Activated T-helper 2 cell treated with anti-CD3 and anti-CD28 coated beads, Interferon-gamma antibody, Interleukin-2, Interleukin-4, amounts not matched to agents 10 μg/mL and 5 μg/mL and 100 μg/mL, durations not matched to agents 14 hours and 24 hours and 36 hours (primary cell): ENCODE measurements around the gene RBM4B. TPM values are rescaled to one million over a fixed set of nuclear protein-coding genes. Genes with fewer than 3 reads are reported as not detected.

ENCODE experiments used
- DNase-seq: peaks from one replicate; pipeline ENCODE4 v3.0.0; 2021; ENCODE audit warnings: low spot score
- H3K27ac Mint-ChIP-seq: one replicate; pipeline ENCODE4 v1.8.0; 2021; ENCODE audit warnings: mixed read lengths
- H3K27me3 Mint-ChIP-seq: one replicate; pipeline ENCODE4 v1.8.0; 2021; ENCODE audit warnings: low read depth, mixed read lengths
- H3K36me3 Mint-ChIP-seq: one replicate; pipeline ENCODE4 v1.8.0; 2021; ENCODE audit warnings: low read depth, mixed read lengths
- H3K4me1 Mint-ChIP-seq: one replicate; pipeline ENCODE4 v1.8.0; 2021; ENCODE audit warnings: low read depth, mixed read lengths
- H3K4me3 Mint-ChIP-seq: one replicate; pipeline ENCODE4 v1.8.0; 2021; ENCODE audit warnings: low read depth, mild to moderate bottlenecking, moderate library complexity, mixed read lengths
- H3K9me3 Mint-ChIP-seq: one replicate; pipeline ENCODE4 v1.8.0; 2021; ENCODE audit warnings: mixed read lengths
- intact Hi-C: fragments of 100-400 bp; cut with micrococcal nuclease; formaldehyde crosslinking; loops from one replicate; pipeline ENCODE4 v1.15.1; 2023
- total RNA-seq: library from RNA; stranded (reverse); gene quantifications from 2 replicates; pipeline ENCODE4 v1.2.3, GENCODE V29; 2022

The RBM4B gene
- total RNA-seq, 1 donor from 2014 or later = 16.5 TPM

DNA sequence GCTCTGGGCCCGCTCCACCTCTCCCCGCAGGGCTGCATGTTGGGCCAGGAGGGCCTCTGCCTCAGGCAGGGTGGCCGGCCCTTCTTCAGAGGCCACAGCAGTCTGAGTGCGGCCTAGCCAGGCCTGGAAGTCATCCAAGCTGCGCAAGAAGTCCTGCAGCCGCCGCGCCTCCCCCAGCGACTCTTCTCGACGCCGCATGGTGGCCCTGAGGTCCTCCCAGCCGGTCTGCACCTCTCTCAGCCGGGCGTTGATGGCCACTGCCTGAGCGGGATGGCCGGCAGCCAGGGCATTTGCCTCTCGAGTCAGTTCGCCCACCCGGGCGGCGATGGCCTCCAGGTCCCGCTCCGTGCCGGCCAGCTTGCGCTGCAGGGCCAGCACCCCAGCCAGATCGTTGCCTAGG is 23.1 kb upstream of the RBM4B start:
- no peaks in the 10 kb centered on the region for H3K9me3 Mint-ChIP-seq
- peaks cover 7% of the 10 kb centered on the region for H3K4me1 Mint-ChIP-seq
- H3K4me3 Mint-ChIP-seq = no peak overlapping the region
- intact Hi-C loops = no loop called here
- no peaks in the 10 kb centered on the region for H3K36me3 Mint-ChIP-seq
- H3K27ac Mint-ChIP-seq = no peak overlapping the region
- no peaks in the 10 kb centered on the region for H3K27me3 Mint-ChIP-seq
- no peak for DNase-seq

DNA sequence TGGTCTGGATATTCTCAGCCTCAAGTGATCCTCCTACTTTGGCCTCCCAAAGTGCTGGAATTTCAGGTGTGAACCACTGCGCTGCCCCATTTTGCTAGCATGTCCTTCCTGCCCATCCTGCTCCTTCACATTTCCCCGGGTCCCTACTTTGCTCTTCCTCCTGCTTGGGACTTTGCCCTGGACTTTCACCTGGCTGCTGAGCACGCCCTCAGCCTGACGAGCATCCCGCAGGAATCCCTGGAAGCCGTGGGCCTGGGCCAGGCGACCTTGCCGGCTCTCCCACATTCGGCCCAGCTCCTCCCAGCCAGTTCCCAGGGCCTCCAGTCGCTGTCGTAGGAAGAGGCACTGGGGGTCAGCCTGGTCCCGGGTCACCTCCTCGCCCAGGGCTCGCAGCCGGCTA is 22.6 kb upstream of the RBM4B start:
- peaks cover 7% of the 10 kb centered on the region for H3K4me1 Mint-ChIP-seq
- no peak overlapping the region for H3K27ac Mint-ChIP-seq
- H3K4me3 Mint-ChIP-seq = no peak overlapping the region
- no peaks in the 10 kb centered on the region for H3K27me3 Mint-ChIP-seq
- no peak for DNase-seq
- H3K9me3 Mint-ChIP-seq = no peaks in the 10 kb centered on the region
- intact Hi-C loops = no loop called here
- H3K36me3 Mint-ChIP-seq = no peaks in the 10 kb centered on the region

DNA sequence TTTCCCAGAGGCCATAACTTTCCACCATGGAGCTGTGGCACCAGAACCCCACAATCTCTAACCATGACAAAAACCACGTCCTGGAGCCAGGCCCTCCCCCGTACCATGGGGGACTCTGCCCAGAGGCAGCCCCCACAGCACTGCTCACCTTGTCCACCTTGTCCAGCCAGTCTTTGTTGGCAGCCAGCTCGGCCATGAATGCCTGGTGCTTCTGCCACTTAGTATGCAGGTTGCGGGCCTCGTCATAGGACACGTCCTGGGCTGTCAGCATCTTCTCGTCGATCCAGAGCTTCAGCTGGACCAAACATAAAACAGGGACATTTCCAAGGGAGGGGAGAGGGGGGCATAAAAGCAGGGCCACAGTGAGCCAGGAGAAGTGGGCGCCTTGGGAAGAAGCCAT is 20.8 kb upstream of the RBM4B start:
- H3K9me3 Mint-ChIP-seq = no peaks in the 10 kb centered on the region
- intact Hi-C loops = no loop called here
- DNase-seq = no peak
- H3K4me1 Mint-ChIP-seq = peaks cover 7% of the 10 kb centered on the region
- H3K36me3 Mint-ChIP-seq = no peaks in the 10 kb centered on the region
- H3K27ac Mint-ChIP-seq = no peak overlapping the region
- H3K27me3 Mint-ChIP-seq = no peaks in the 10 kb centered on the region
- no peak overlapping the region for H3K4me3 Mint-ChIP-seq

DNA sequence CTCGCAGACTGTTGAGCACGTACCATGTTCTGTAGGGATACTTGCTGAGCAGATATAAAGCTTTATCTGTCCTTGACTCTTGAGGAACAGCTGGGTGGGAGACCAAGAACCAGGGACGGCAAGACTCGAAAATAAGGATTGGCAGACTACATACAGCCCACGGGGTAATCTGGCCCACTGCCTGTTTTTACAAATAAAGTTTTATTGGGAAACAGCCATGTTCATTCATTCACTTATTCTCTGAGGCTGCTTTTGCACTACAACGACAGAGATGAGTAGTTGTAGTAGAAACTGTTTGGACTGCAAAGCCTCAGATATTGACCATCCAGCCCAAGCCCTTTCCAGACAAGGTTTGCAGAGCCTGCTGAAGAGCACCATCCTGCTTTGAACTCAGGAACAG is 20.3 kb upstream of the RBM4B start:
- H3K4me1 Mint-ChIP-seq = peaks cover 7% of the 10 kb centered on the region
- no peak overlapping the region for H3K4me3 Mint-ChIP-seq
- H3K36me3 Mint-ChIP-seq = no peaks in the 10 kb centered on the region
- no peak overlapping the region for H3K27ac Mint-ChIP-seq
- H3K27me3 Mint-ChIP-seq = no peaks in the 10 kb centered on the region
- intact Hi-C loops = no loop called here
- DNase-seq = no peak
- H3K9me3 Mint-ChIP-seq = no peaks in the 10 kb centered on the region

DNA sequence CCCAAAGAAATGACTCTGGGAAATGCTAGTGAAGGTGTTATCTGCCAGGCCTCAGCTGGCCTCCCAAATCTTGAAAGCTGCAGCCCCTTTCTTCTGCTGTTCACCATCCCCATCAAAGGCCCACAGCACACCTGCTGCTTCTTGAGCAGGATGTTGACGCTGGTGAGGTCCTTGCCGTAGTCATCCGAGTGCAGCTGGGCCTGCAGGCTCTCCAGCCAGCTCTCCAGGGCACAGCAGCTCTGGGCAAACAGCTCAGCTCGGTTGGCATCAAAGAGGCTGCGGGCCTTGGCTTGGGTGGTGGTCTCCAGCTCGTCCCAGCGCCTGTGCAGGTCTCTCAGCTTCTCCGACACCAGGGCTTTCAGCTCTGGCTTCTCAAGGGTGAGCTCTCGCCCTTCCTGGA is 18.5 kb upstream of the RBM4B start:
- Mint-ChIP-seq H3K27ac (no peak overlapping the region), H3K36me3 (no peaks in the 10 kb centered on the region), H3K4me3 (no peak overlapping the region), H3K4me1 (no peaks in the 10 kb centered on the region), H3K27me3 (no peaks in the 10 kb centered on the region), H3K9me3 (no peaks in the 10 kb centered on the region)
- intact Hi-C loops = no loop called here
- DNase-seq = no peak

DNA sequence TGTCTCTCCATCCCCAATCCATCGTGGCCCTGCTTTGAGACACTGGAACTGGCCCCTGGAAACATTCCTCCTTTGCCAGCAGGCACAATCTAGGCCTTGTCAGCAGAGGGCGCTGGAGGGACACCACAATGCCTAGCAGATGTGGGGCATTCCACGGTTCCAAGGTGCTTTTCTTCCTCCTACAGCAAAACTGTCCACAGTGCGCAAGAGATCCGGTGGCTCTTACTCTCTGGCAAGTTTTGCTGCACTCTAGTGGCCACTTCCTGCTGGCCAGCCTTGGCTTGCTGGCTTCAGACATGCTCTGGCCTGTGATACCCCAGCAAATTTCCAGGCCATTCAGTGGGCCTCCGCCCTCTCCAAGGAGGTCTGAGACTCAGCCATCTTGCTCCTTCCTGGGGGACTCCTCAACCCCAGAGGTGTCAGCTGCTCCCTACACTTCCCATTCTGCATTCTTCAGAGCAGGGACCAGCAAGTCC is 17.1 kb upstream of the RBM4B start:
- DNase-seq = peak; percentile 69
- intact Hi-C loops = loop anchor here (1.0 to 2.0 kb wide), 2 partner anchors 140 to 188 kb away; no protein-coding TSS in a partner anchor
- Mint-ChIP-seq H3K27ac (no peak overlapping the region), H3K9me3 (no peaks in the 10 kb centered on the region), H3K4me1 (no peaks in the 10 kb centered on the region), H3K4me3 (no peak overlapping the region), H3K36me3 (no peaks in the 10 kb centered on the region), H3K27me3 (no peaks in the 10 kb centered on the region)

DNA sequence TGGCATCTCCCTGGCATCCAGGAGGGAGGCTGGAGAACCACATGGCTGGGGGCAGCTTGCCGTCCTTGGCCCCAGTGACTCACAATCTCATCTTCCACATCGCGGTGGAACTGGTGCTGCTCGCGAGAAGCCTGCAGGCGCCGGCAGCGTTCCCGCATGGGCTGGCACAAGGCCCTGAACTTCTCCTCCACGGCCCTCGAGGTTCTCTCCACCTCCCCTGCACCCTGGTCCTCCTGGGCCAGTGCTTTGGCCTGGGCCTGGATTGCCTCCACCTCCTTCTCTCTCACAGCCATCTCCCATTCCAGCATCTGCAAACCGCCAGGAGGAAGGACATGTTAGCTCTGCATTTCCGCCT is 16.3 kb upstream of the RBM4B start:
- no peak overlapping the region for H3K4me3 Mint-ChIP-seq
- no peak overlapping the region for H3K27ac Mint-ChIP-seq
- intact Hi-C loops = loop anchor here (1.0 to 2.0 kb wide), 2 partner anchors 140 to 189 kb away; no protein-coding TSS in a partner anchor
- H3K27me3 Mint-ChIP-seq = no peaks in the 10 kb centered on the region
- no peaks in the 10 kb centered on the region for H3K9me3 Mint-ChIP-seq
- H3K36me3 Mint-ChIP-seq = no peaks in the 10 kb centered on the region
- H3K4me1 Mint-ChIP-seq = no peaks in the 10 kb centered on the region
- no peak for DNase-seq

DNA sequence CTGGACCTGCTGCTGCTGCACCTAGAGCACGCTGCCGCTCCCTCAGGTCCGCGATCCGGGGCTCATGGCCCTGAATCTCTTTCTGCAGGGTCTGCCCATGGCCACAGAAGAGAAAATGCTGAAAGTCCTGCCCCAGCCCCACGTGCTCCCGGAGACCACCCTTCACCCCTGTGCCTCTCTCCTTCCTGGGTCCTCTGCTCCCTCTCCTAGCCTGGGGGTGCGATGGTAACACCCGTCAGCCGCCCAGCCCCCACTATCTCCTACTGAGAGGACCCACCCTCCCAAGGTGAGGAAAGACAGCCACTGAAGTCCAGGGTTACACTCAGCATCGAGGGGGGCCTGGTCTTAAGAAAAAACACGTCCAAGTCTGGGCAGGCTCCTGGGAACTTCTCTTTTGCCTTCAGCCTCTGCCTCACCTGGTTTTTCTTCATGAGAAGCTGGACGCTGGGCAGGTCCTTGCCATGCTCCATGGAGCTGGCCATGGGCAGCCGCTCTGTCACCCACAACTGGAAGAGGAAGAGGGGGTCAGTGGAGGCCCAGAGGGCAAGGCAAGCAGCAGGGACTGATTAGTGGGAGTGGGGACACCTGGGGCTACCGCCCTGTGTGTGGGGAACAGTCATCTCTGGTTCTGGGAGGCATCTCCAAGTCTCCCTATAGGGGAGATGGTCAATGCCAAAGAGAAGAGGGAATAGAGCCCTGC is 15.8 kb upstream of the RBM4B start:
- intact Hi-C loops = loop anchor here (1.0 to 2.0 kb wide), 2 partner anchors 141 to 189 kb away; no protein-coding TSS in a partner anchor
- H3K36me3 Mint-ChIP-seq = no peaks in the 10 kb centered on the region
- H3K9me3 Mint-ChIP-seq = no peaks in the 10 kb centered on the region
- H3K27me3 Mint-ChIP-seq = no peaks in the 10 kb centered on the region
- no peaks in the 10 kb centered on the region for H3K4me1 Mint-ChIP-seq
- H3K27ac Mint-ChIP-seq = no peak overlapping the region
- H3K4me3 Mint-ChIP-seq = no peak overlapping the region
- no peak for DNase-seq

DNA sequence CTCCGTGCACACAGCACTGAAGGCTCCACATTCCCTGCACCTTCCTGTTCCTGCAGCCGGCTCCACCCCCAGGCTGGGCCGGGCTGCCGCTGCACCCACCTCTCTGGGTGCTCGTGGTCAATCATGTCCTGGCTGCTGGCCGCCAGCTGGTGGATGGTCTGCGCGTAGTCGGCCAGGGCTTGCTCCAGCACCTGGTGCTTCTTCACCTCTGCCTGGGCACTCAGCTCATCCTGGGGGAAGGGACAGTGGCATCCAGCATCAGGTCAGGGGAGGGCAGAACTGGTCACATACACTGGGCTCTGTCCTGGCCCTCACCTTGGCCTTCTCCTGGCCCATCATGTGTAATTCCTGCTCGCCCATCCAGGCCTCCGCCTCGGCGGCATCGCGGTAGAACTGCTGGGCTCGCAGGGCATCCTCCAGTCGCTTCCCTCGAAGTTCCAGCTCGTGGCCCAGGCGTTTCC is 15.2 kb upstream of the RBM4B start:
- no peak overlapping the region for H3K27ac Mint-ChIP-seq
- no peaks in the 10 kb centered on the region for H3K9me3 Mint-ChIP-seq
- no peaks in the 10 kb centered on the region for H3K4me1 Mint-ChIP-seq
- intact Hi-C loops = no loop called here
- H3K4me3 Mint-ChIP-seq = no peak overlapping the region
- no peaks in the 10 kb centered on the region for H3K27me3 Mint-ChIP-seq
- H3K36me3 Mint-ChIP-seq = no peaks in the 10 kb centered on the region
- DNase-seq = no peak

DNA sequence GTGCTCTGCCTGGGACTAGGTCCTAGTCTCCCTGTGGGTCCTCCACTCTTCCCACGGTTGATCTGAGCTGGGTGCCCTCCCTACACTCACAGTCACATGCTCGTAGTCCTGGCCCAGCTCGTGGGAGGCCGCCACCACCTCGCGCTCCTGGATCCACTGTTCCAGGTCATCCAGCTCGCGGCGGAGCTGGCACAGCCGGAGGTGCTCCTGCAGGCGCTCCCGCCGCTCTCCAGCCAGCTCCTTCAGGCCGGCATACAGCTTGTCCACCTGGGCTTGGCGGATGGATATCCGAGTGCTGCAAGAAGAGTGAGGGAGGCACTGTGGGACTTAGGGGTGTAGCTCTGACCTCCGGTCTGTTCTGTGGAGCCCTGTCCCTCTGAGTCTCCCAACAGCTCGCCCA is 14.8 kb upstream of the RBM4B start:
- intact Hi-C loops = no loop called here
- no peak overlapping the region for H3K4me3 Mint-ChIP-seq
- no peak overlapping the region for H3K27ac Mint-ChIP-seq
- H3K9me3 Mint-ChIP-seq = no peaks in the 10 kb centered on the region
- DNase-seq = no peak
- H3K27me3 Mint-ChIP-seq = no peaks in the 10 kb centered on the region
- H3K4me1 Mint-ChIP-seq = no peaks in the 10 kb centered on the region
- H3K36me3 Mint-ChIP-seq = no peaks in the 10 kb centered on the region

DNA sequence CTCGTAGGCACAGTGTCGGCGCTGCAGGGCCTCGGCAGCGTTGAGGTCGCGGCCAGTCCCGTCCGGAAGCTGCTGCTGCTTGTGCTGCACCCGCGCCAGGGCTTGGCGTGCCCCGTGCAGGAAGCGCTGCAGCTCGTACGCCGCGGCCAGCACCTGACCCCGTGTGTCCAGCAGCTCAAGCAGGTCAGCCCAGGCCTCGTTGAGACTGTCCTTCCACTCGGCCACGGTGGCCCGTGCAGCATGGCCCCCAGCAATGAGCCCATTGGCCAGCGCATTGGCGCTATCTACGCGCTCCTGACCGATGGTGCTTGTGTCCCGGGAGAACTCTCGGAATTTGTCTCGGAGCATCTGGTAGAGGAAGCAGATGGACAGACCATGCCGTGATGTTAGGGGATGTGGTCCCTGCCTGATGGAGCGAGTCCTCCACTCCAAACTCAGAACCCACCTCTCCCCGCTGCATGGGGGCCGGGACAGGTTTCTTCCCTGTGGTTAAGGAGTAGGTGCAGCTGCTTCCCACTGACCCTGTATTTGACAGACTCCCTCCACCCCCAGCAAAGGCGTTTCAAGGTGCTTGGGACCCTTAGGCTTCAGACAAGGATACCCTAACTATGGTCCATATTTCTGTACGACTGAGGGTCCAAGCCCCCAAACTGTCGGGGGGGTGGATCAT is 13.8 kb upstream of the RBM4B start:
- H3K4me3 Mint-ChIP-seq = no peak overlapping the region
- no peaks in the 10 kb centered on the region for H3K36me3 Mint-ChIP-seq
- no peaks in the 10 kb centered on the region for H3K4me1 Mint-ChIP-seq
- intact Hi-C loops = no loop called here
- no peaks in the 10 kb centered on the region for H3K27me3 Mint-ChIP-seq
- no peak overlapping the region for H3K27ac Mint-ChIP-seq
- DNase-seq = no peak
- no peaks in the 10 kb centered on the region for H3K9me3 Mint-ChIP-seq

DNA sequence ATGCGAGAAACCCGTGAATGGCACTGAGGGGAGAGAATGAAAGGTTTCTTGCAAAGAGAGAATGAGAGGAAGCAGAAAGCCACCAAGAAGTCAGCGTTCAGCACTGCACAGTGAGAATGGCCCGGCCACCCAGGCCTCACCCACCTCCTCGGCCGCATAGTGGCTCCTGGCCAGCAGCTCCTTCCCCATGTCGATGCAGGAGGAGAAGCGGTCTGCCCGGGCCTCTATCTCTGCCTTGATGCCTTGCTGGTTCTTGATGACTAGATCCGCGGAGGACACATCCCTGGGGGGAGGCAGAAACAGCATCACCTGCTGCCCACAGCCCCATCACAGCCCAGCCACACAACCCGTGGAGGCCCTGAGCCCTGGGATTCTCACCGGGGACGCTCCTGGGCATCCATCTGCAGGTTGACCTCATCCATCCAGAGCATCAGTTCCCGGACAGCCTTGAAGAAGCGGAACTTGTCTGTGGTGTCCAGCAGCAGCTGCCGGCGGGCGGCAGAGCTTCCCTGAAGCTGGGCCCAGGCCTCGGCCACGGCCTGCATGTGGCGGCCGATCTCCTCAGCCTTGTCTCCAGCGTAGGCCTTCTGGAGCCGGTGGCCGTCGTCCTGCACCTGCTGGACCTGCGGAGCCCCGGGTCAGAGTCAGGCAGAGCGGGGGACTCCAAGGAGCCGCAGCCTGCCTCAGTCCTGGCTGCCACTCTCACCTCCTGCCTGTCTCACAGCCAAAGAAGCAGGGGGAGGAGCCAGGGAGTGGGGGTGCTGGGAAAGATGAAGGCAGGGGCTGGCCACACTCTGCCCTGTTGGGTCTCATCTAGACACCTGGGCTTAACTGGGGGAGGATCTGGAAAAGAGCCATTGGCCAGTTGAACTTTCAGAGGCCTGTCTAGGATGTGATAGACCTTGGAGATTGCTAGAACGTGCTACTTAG is 12.2 kb upstream of the RBM4B start:
- no peak overlapping the region for H3K27ac Mint-ChIP-seq
- intact Hi-C loops = no loop called here
- DNase-seq = no peak

More for the DNA sequence above, 12.2 kb upstream of the RBM4B start:
- Mint-ChIP-seq H3K9me3 (no peaks in the 10 kb centered on the region), H3K4me3 (no peak overlapping the region), H3K36me3 (no peaks in the 10 kb centered on the region), H3K27me3 (no peaks in the 10 kb centered on the region), H3K4me1 (no peaks in the 10 kb centered on the region)
